SU-DHL-6 (cell line): ENCODE data around the gene ARHGEF38.

Experiments
- H2AFZ ChIP-seq: fragments of 200-600 bp; sonication (generic); 2 replicates; pipeline ENCODE4 v1.6.1; 2014; ENCODE audit warnings: low read depth, mild to moderate bottlenecking, moderate library complexity, mixed read lengths, antibody characterized with exemption, low read length; ENCODE audit not compliant: severe bottlenecking
- H3F3A ChIP-seq: fragments of 200-600 bp; shearing (Covaris generic); 2 replicates; pipeline ENCODE4 v1.6.0; 2016; ENCODE audit warnings: antibody characterized with exemption, mild to moderate bottlenecking; ENCODE audit not compliant: insufficient read depth
- H3K27ac ChIP-seq: fragments of 200-600 bp; sonication (generic); 2 replicates; pipeline ENCODE4 v1.5.1; 2016; ENCODE audit warnings: low read depth, mild to moderate bottlenecking, low read length, moderate library complexity, mixed read lengths
- H3K27me3 ChIP-seq: fragments of 200-600 bp; sonication (generic), shearing (Covaris generic); 2 replicates; pipeline ENCODE4 v1.6.0; 2014; ENCODE audit warnings: mild to moderate bottlenecking, low read length
- H3K36me3 ChIP-seq: fragments of 200-600 bp; sonication (generic); 2 replicates; pipeline ENCODE4 v1.6.1; 2014; ENCODE audit warnings: mild to moderate bottlenecking, low read length, mixed read lengths
- H3K4me2 ChIP-seq: fragments of 300-600, 200-600 bp; shearing (Covaris generic), sonication (generic); 2 replicates; pipeline ENCODE4 v1.6.0; 2014; ENCODE audit warnings: low read length, low read depth, mild to moderate bottlenecking; ENCODE audit not compliant: poor library complexity, severe bottlenecking
- H3K4me3 ChIP-seq: fragments of 200-600 bp; sonication (generic); 2 replicates; pipeline ENCODE4 v1.5.1; 2014; ENCODE audit warnings: antibody characterized with exemption, low read length, mild to moderate bottlenecking, mixed read lengths; ENCODE audit not compliant: insufficient read depth, poor library complexity, severe bottlenecking
- H3K79me2 ChIP-seq: fragments of 200-600 bp; sonication (generic); 2 replicates; pipeline ENCODE4 v1.6.1; 2014; ENCODE audit warnings: mild to moderate bottlenecking, low read length, moderate library complexity; ENCODE audit not compliant: insufficient read depth
- H3K9ac ChIP-seq: fragments of 200-600 bp; sonication (generic); 2 replicates; pipeline ENCODE4 v1.7.0; 2014; ENCODE audit warnings: mild to moderate bottlenecking, low read length
- H3K9me2 ChIP-seq: fragments of 200-600 bp; sonication (generic); replicated peaks from 2 replicates; pipeline ENCODE4 v1.6.1; 2014; ENCODE audit warnings: low read length; ENCODE audit not compliant: insufficient read depth
- H3K9me3 ChIP-seq: fragments of 200-600 bp; sonication (generic); 2 replicates; pipeline ENCODE4 v1.6.1; 2014; ENCODE audit warnings: low read length, mixed read lengths; ENCODE audit not compliant: insufficient read depth
- H4K20me1 ChIP-seq: fragments of 200-600 bp; sonication (generic); 2 replicates; pipeline ENCODE4 v1.6.1; 2014; ENCODE audit warnings: low read depth, mild to moderate bottlenecking, antibody characterized with exemption, low read length, moderate library complexity, mixed read lengths
- CTCF ChIP-seq: fragments of 200-600 bp; sonication (generic); IDR thresholded peaks from one replicate; pipeline ENCODE4 v1.5.1; 2017; ENCODE audit warnings: antibody characterized with exemption, mild to moderate bottlenecking, low read length, moderate library complexity; ENCODE audit not compliant: insufficient read depth, poor library complexity, severe bottlenecking
- EZH2phosphoT487 ChIP-seq: fragments of 200-600 bp; sonication (generic), shearing (Covaris generic); conservative IDR thresholded peaks from 2 replicates; pipeline ENCODE4 v1.6.1; 2018; ENCODE audit warnings: mild to moderate bottlenecking, antibody characterized with exemption, low read length, moderate library complexity, mixed read lengths

ARHGEF38 gene

GRCh38 chr4:105509291-105509690 is 43.1 kb upstream of the ARHGEF38 start:
- Histone ChIP-seq H3K9ac (no peak overlapping the region), H3K9me2 (no peaks in the 10 kb centered on the region), H4K20me1 (no peaks in the 10 kb centered on the region), H3K36me3 (no peaks in the 10 kb centered on the region), H3F3A (no peaks in the 10 kb centered on the region), H3K4me3 (no peak overlapping the region), H3K79me2 (no peaks in the 10 kb centered on the region), H2AFZ (no peak overlapping the region), H3K27ac (no peak overlapping the region), H3K9me3 (no peaks in the 10 kb centered on the region), H3K4me2 (no peak overlapping the region), H3K27me3 (no peaks in the 10 kb centered on the region)
- no peak for TF ChIP-seq CTCF
- TF ChIP-seq EZH2phosphoT487 = no peak

- no peak overlapping the region for H3K27ac ChIP-seq
- no peaks in the 10 kb centered on the region for H3K27me3 ChIP-seq
- no peaks in the 10 kb centered on the region for H3K9me3 ChIP-seq
- no peak overlapping the region for H2AFZ ChIP-seq
- H3F3A ChIP-seq = no peaks in the 10 kb centered on the region
- TF ChIP-seq EZH2phosphoT487 (no peak), CTCF (no peak)
- no peaks in the 10 kb centered on the region for H3K36me3 ChIP-seq
- no peak overlapping the region for H3K4me2 ChIP-seq
- no peak overlapping the region for H3K4me3 ChIP-seq
- H3K9ac ChIP-seq = no peak overlapping the region
- no peaks in the 10 kb centered on the region for H3K79me2 ChIP-seq
- H4K20me1 ChIP-seq = no peaks in the 10 kb centered on the region
- no peaks in the 10 kb centered on the region for H3K9me2 ChIP-seq
Measured at GRCh38 chr4:105509714-105510113, 42.7 kb upstream of the ARHGEF38 start.

- no peak for TF ChIP-seq EZH2phosphoT487
- TF ChIP-seq CTCF = no peak
- Histone ChIP-seq H3K4me3 (no peak overlapping the region), H3K27me3 (no peaks in the 10 kb centered on the region), H3K27ac (no peak overlapping the region), H3K9me2 (no peaks in the 10 kb centered on the region), H4K20me1 (no peaks in the 10 kb centered on the region), H3K36me3 (no peaks in the 10 kb centered on the region), H3K4me2 (no peak overlapping the region), H2AFZ (no peak overlapping the region), H3K9ac (no peak overlapping the region), H3K79me2 (no peaks in the 10 kb centered on the region), H3K9me3 (no peaks in the 10 kb centered on the region), H3F3A (no peaks in the 10 kb centered on the region)
Measured at GRCh38 chr4:105510245-105510644, 42.2 kb upstream of the ARHGEF38 start.
